Measurements from ENCODE around the gene USP48.

- no peak for TF ChIP-seq POLR2A (IDR thresholded peaks at IDR 0.05)
- TF ChIP-seq, protein P1, sequence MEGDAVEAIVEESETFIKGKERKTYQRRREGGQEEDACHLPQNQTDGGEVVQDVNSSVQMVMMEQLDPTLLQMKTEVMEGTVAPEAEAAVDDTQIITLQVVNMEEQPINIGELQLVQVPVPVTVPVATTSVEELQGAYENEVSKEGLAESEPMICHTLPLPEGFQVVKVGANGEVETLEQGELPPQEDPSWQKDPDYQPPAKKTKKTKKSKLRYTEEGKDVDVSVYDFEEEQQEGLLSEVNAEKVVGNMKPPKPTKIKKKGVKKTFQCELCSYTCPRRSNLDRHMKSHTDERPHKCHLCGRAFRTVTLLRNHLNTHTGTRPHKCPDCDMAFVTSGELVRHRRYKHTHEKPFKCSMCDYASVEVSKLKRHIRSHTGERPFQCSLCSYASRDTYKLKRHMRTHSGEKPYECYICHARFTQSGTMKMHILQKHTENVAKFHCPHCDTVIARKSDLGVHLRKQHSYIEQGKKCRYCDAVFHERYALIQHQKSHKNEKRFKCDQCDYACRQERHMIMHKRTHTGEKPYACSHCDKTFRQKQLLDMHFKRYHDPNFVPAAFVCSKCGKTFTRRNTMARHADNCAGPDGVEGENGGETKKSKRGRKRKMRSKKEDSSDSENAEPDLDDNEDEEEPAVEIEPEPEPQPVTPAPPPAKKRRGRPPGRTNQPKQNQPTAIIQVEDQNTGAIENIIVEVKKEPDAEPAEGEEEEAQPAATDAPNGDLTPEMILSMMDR (IDR thresholded peaks at IDR 0.05): no peak
These were observed 44.3 kb upstream of the USP48 start for GRCh38 chr1:21827141-21827679.
